ENCODE data around the gene EXOC7.

DNA sequence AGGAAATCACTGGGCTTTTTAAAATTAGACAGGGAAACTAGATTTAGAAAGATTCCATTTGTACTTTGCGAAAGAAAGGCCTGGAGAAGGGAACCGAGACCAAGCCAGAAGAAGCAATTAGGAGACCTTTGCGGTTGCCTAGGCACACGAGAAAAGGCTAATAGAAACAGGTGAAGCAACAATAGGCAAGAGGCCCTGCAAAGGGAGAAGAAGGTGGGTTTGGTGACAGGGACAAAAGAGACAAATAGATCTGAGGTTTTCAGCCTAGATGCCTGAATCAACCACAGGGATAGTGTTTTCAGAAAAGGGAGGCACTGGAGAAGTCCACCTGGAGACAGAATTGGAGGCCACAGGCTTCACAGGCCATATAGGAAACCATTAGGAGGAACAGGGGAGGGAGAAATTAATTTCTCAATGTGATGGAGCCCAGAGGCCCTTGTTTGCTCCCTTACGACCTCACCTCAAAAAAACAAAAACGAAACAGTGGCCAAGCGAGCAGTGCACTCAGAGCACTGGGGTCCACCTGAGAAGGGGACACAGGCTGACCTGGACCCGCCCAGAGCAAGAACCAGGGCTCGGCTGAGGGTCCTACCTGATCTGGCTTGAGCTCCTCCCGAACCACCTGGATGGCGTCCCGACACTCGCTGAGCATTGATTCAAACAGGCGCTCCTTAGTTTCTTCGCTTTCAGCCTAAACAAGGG, 53.6 kb downstream of the EXOC7 start:
- TF ChIP-seq CTCF (optimal IDR thresholded peaks at IDR 0.05 in 1 of 3, IDR thresholded peaks at IDR 0.05 in 1 of 3, conservative IDR thresholded peaks at IDR 0.05 in 1 of 3; ENCODE audit: extremely low read depth in 1 of 3, insufficient read depth in 2 of 3, low read length in 3 of 3) (no peak), EZH2 (IDR thresholded peaks at IDR 0.05; ENCODE audit: low read length) (no peak)

Data from keratinocyte (primary cell).